ENCODE data around the gene MARF1.
"Not testable (repeated sequence)": the region's sequence is repeated elsewhere in the genome, so short reads cannot be mapped to it uniquely, and the experiment has no call there.

MARF1 gene

GRCh38 chr16:15572329-15573001 lies 70.5 kb downstream of the MARF1 start:
- DNase-seq: no peak

GRCh38 chr16:15571557-15571956 lies 71.4 kb downstream of the MARF1 start:
- no peak for DNase-seq

- DNase-seq: not testable (repeated sequence)
These were observed 72.3 kb downstream of the MARF1 start for GRCh38 chr16:15570666-15571065.

- DNase-seq: no peak
These were observed 75.1 kb downstream of the MARF1 start for GRCh38 chr16:15567823-15568222.

GRCh38 chr16:15566095-15566494 lies 76.9 kb downstream of the MARF1 start:
- no peak for DNase-seq

GRCh38 chr16:15564604-15565339 lies 78.2 kb downstream of the MARF1 start:
- DNase-seq: no peak

- DNase-seq: no peak
These were observed 83.8 kb downstream of the MARF1 start for GRCh38 chr16:15559176-15559575.

- DNase-seq: no peak
These were observed 85.7 kb downstream of the MARF1 start for GRCh38 chr16:15557258-15557657.

- DNase-seq: no peak
These were observed 86.8 kb downstream of the MARF1 start for GRCh38 chr16:15556130-15556529.

GRCh38 chr16:15553313-15554088 lies 89.5 kb downstream of the MARF1 start:
- DNase-seq: no peak

GRCh38 chr16:15552507-15552906 lies 90.4 kb downstream of the MARF1 start:
- peak in 2 of 14 donors; percentile 13 to 90 for DNase-seq

- DNase-seq: no peak
These were observed 94.5 kb downstream of the MARF1 start for GRCh38 chr16:15548482-15548891.

- DNase-seq: no peak
These were observed 95.2 kb downstream of the MARF1 start for GRCh38 chr16:15547768-15548096.

GRCh38 chr16:15547072-15547767 lies 95.7 kb downstream of the MARF1 start:
- DNase-seq: not testable (repeated sequence)

GRCh38 chr16:15545544-15545943 lies 97.4 kb downstream of the MARF1 start:
- DNase-seq: no peak

GRCh38 chr16:15544405-15544804 lies 98.5 kb downstream of the MARF1 start:
- DNase-seq: no peak
